MCF 10A (cell line): ENCODE data around the gene PPFIBP1. TPM values are rescaled to one million over a fixed set of nuclear protein-coding genes. Genes with fewer than 3 reads are reported as not detected.
"Not testable (repeated sequence)": the region's sequence is repeated elsewhere in the genome, so short reads cannot be mapped to it uniquely, and the experiment has no call there.

ENCODE experiments used
- BruUV-seq: library from RNA; stranded (reverse); fragments of 400-500 nt; replicated peaks from 2 replicates; lab custom pipeline; 2021; lab: Mats Ljungman, UMichigan
- CTCF ChIA-PET: fragments of 300-600 bp; sonication (Branson Sonifier 250); formaldehyde crosslinking; extraction: SDS; loops from one replicate; lab custom pipeline; 2021; ENCODE audit warnings: antibody characterized with exemption, inconsistent platforms; lab: Yijun Ruan, JAX
- POLR2A ChIA-PET: fragments of 300-600, 350-650 bp; sonication (Branson Sonifier 250); formaldehyde crosslinking; extraction: SDS; loops from one replicate; lab custom pipeline; 2020; ENCODE audit warnings: antibody characterized with exemption, inconsistent platforms; lab: Yijun Ruan, JAX
- DNase-seq: peaks from one replicate; pipeline ENCODE4 v3.0.0-alpha.2; 2018; ENCODE audit not compliant: unreplicated experiment
- H3K27ac Mint-ChIP-seq: one replicate; pipeline ENCODE4 v1.8.0; 2022; ENCODE audit warnings: mild to moderate bottlenecking, low read depth, mixed read lengths; ENCODE audit not compliant: unreplicated experiment
- H3K27me3 Mint-ChIP-seq: one replicate; pipeline ENCODE4 v1.8.0; 2022; ENCODE audit warnings: mixed read lengths; ENCODE audit not compliant: insufficient read depth, unreplicated experiment
- H3K36me3 Mint-ChIP-seq: one replicate; pipeline ENCODE4 v1.8.0; 2022; ENCODE audit warnings: mild to moderate bottlenecking, moderate library complexity, mixed read lengths; ENCODE audit not compliant: insufficient read depth, unreplicated experiment
- H3K4me1 Mint-ChIP-seq: one replicate; pipeline ENCODE4 v1.8.0; 2022; ENCODE audit warnings: mixed read lengths; ENCODE audit not compliant: insufficient read depth, unreplicated experiment
- H3K4me3 Mint-ChIP-seq: one replicate; pipeline ENCODE4 v1.8.0; 2022; ENCODE audit warnings: mild to moderate bottlenecking, moderate library complexity, mixed read lengths; ENCODE audit not compliant: unreplicated experiment
- H3K9me3 Mint-ChIP-seq: one replicate; pipeline ENCODE4 v1.8.0; 2022; ENCODE audit warnings: mixed read lengths; ENCODE audit not compliant: unreplicated experiment
- CTCF ChIP-seq: fragments of 200-600 bp; IDR thresholded peaks from one replicate; pipeline ENCODE4 v1.8.0; 2022; ENCODE audit warnings: antibody characterized with exemption, mild to moderate bottlenecking; ENCODE audit not compliant: unreplicated experiment
- intact Hi-C: fragments of 100-400 bp; cut with micrococcal nuclease; formaldehyde crosslinking; loops from 2 replicates; pipeline ENCODE4 v1.14.1; 2022
- total RNA-seq: library from RNA; stranded (reverse); gene quantifications from 2 replicates; pipeline ENCODE4 v1.2.3, GENCODE V29; 2022

Gene PPFIBP1
- total RNA-seq, 1 experiment from 2014 or later = 82.6 TPM

- POLR2A ChIA-PET = interaction anchor here (1.7 kb wide), 1 partner anchor 115 kb away, joined by 6 read pairs; the partner anchor contains the start of gene PPFIBP1
- CTCF ChIA-PET = no interaction called here
- H3K27ac Mint-ChIP-seq = no peak overlapping the region
- peaks cover 7% of the 10 kb centered on the region for H3K4me1 Mint-ChIP-seq
- DNase-seq = no peak
- H3K27me3 Mint-ChIP-seq = no peaks in the 10 kb centered on the region
- H3K4me3 Mint-ChIP-seq = no peak overlapping the region
- H3K9me3 Mint-ChIP-seq = no peaks in the 10 kb centered on the region
- peaks cover 16% of the 10 kb centered on the region for H3K36me3 Mint-ChIP-seq
- intact Hi-C loops = no loop called here
- BruUV-seq = no TSS peak
- no peak for TF ChIP-seq CTCF
These were observed 115.3 kb downstream of the PPFIBP1 start for GRCh38 chr12:27639265-27639664.

GRCh38 chr12:27640566-27641200 is 116.7 kb downstream of the PPFIBP1 start:
- H3K36me3 Mint-ChIP-seq, H3K27me3 Mint-ChIP-seq, H3K4me3 Mint-ChIP-seq, H3K4me1 Mint-ChIP-seq, POLR2A ChIA-PET, BruUV-seq, DNase-seq, intact Hi-C loops, H3K27ac Mint-ChIP-seq, H3K9me3 Mint-ChIP-seq: not testable (repeated sequence)
- CTCF ChIA-PET = interaction anchor here (0.9 kb wide), 1 partner anchor 216 kb away, joined by 3 read pairs; no protein-coding TSS in a partner anchor

GRCh38 chr12:27642361-27642760 is 118.4 kb downstream of the PPFIBP1 start:
- intact Hi-C loops, H3K4me1 Mint-ChIP-seq, H3K4me3 Mint-ChIP-seq, H3K9me3 Mint-ChIP-seq, BruUV-seq, H3K27me3 Mint-ChIP-seq: not testable (repeated sequence)
- peak overlapping the region; percentile 13 for H3K27ac Mint-ChIP-seq
- peaks cover 13% of the 10 kb centered on the region for H3K36me3 Mint-ChIP-seq
- POLR2A ChIA-PET = interaction anchor here (0.8 to 1.3 kb wide), 3 partner anchors 10 to 119 kb away, joined by 3 to 8 read pairs (median 4); partner anchors contain the start of gene PPFIBP1
- CTCF ChIA-PET = interaction anchor here (1.0 to 1.3 kb wide), 3 partner anchors 10 to 218 kb away, joined by 3 to 6 read pairs (median 5); partner anchors contain the start of gene PPFIBP1
- peak; percentile 54 for DNase-seq

- H3K27me3 Mint-ChIP-seq, H3K4me3 Mint-ChIP-seq, intact Hi-C loops, POLR2A ChIA-PET, BruUV-seq, CTCF ChIA-PET, H3K4me1 Mint-ChIP-seq, DNase-seq, H3K9me3 Mint-ChIP-seq: not testable (repeated sequence)
- Mint-ChIP-seq H3K36me3 (peaks cover 18% of the 10 kb centered on the region), H3K27ac (peak overlapping the region; percentile 13)
These were observed 118.9 kb downstream of the PPFIBP1 start for GRCh38 chr12:27642892-27643291.

GRCh38 chr12:27644158-27644845 is 120.3 kb downstream of the PPFIBP1 start:
- Mint-ChIP-seq H3K36me3 (peaks cover 25% of the 10 kb centered on the region), H3K27me3 (no peaks in the 10 kb centered on the region), H3K4me3 (no peak overlapping the region), H3K4me1 (peaks cover 7% of the 10 kb centered on the region), H3K27ac (peak overlapping the region; percentile 12), H3K9me3 (no peaks in the 10 kb centered on the region)
- BruUV-seq = no TSS peak
- POLR2A ChIA-PET = interaction anchor here (0.6 to 1.2 kb wide), 5 partner anchors 16 to 296 kb away, joined by 3 to 4 read pairs (median 4); no protein-coding TSS in a partner anchor
- intact Hi-C loops = no loop called here
- CTCF ChIA-PET = interaction anchor here (0.6 to 0.8 kb wide), 3 partner anchors 8 to 209 kb away, joined by 3 to 6 read pairs (median 4); no protein-coding TSS in a partner anchor
- no peak for TF ChIP-seq CTCF
- DNase-seq = peak; percentile 57
